Type B pancreatic cell (in vitro differentiated cells): ENCODE results near the gene FAT1. TPM values are rescaled to one million over a fixed set of nuclear protein-coding genes. Genes with fewer than 3 reads are reported as not detected.

Experiments
- DNase-seq: peaks from one replicate; pipeline ENCODE4 v3.0.0; 2021; ENCODE audit warnings: mixed read lengths; ENCODE audit not compliant: unreplicated experiment; ENCODE audit errors: extremely low spot score
- H3K27ac Mint-ChIP-seq: 2 replicates; pipeline ENCODE4 v1.8.0; 2021; ENCODE audit warnings: mild to moderate bottlenecking, mixed read lengths
- H3K27me3 Mint-ChIP-seq: 2 replicates; pipeline ENCODE4 v1.8.0; 2021; ENCODE audit warnings: mixed read lengths
- H3K36me3 Mint-ChIP-seq: 2 replicates; pipeline ENCODE4 v1.8.0; 2021; ENCODE audit warnings: mixed read lengths
- H3K4me1 Mint-ChIP-seq: one replicate; pipeline ENCODE4 v1.8.0; 2021; ENCODE audit warnings: mixed read lengths; ENCODE audit not compliant: unreplicated experiment
- H3K4me3 Mint-ChIP-seq: 2 replicates; pipeline ENCODE4 v1.8.0; 2021; ENCODE audit warnings: mild to moderate bottlenecking, mixed read lengths
- H3K9me3 Mint-ChIP-seq: 2 replicates; pipeline ENCODE4 v1.8.0; 2021; ENCODE audit warnings: mixed read lengths
- total RNA-seq: library from RNA; stranded (reverse); gene quantifications from 2 replicates; pipeline ENCODE4 v1.2.1, GENCODE V29; 2021; ENCODE audit warnings: low replicate concordance
- TF ChIP-seq, protein P1 (sequence below): fragments of 200-600 bp; sonication (generic); conservative IDR thresholded peaks from 2 replicates; pipeline ENCODE4 v1.5.0; 2021; ENCODE audit warnings: antibody characterized with exemption, mild to moderate bottlenecking

Gene FAT1
- total RNA-seq, 1 donor from 2014 or later, result 197 TPM

- Mint-ChIP-seq H3K4me3 (no peak overlapping the region), H3K27me3 (no peaks in the 10 kb centered on the region), H3K36me3 (peaks cover 3% of the 10 kb centered on the region), H3K4me1 (peaks cover 17% of the 10 kb centered on the region), H3K9me3 (no peaks in the 10 kb centered on the region), H3K27ac (no peak overlapping the region)
- DNase-seq, result no peak
- TF ChIP-seq, protein P1, sequence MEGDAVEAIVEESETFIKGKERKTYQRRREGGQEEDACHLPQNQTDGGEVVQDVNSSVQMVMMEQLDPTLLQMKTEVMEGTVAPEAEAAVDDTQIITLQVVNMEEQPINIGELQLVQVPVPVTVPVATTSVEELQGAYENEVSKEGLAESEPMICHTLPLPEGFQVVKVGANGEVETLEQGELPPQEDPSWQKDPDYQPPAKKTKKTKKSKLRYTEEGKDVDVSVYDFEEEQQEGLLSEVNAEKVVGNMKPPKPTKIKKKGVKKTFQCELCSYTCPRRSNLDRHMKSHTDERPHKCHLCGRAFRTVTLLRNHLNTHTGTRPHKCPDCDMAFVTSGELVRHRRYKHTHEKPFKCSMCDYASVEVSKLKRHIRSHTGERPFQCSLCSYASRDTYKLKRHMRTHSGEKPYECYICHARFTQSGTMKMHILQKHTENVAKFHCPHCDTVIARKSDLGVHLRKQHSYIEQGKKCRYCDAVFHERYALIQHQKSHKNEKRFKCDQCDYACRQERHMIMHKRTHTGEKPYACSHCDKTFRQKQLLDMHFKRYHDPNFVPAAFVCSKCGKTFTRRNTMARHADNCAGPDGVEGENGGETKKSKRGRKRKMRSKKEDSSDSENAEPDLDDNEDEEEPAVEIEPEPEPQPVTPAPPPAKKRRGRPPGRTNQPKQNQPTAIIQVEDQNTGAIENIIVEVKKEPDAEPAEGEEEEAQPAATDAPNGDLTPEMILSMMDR, result no peak
Observed at GRCh38 chr4:186767794-186768193, 44.1 kb upstream of the FAT1 start.

GRCh38 chr4:186765673-186766546 lies 42.3 kb upstream of the FAT1 start:
- H3K4me1 Mint-ChIP-seq, result peaks cover 17% of the 10 kb centered on the region
- TF ChIP-seq, protein P1, result no peak

DNA sequence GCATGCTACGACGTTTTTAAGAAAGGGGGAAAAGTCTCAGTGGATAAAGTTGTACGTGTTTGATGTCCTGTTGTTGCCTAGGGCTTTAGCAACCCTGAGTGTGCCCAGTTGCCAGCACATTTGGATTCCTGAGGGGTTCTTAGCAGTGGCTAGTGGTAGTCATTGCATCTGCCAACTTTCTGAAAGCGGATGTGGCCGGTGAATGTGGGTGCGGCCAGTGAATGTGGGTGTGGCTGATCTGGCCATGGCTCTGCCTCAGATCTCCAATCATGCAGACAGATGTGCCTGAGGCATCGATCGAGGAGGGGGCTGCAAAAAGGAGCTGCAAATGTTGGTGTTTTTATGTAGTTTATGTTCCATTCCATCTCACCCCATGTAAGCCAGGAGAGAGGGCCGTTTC lies 41.5 kb upstream of the FAT1 start:
- peaks cover 3% of the 10 kb centered on the region for H3K36me3 Mint-ChIP-seq

More at GRCh38 chr4:186765673-186766546, 42.3 kb upstream of the FAT1 start:
- H3K4me3 Mint-ChIP-seq, result no peak overlapping the region
- H3K36me3 Mint-ChIP-seq, result peaks cover 3% of the 10 kb centered on the region
- no peaks in the 10 kb centered on the region for H3K9me3 Mint-ChIP-seq
- no peaks in the 10 kb centered on the region for H3K27me3 Mint-ChIP-seq
- no peak for DNase-seq
- peak overlapping the region; percentile 59 for H3K27ac Mint-ChIP-seq

GRCh38 chr4:186764457-186764856 lies 40.8 kb upstream of the FAT1 start:
- H3K27me3 Mint-ChIP-seq, result no peaks in the 10 kb centered on the region
- no peaks in the 10 kb centered on the region for H3K9me3 Mint-ChIP-seq
- H3K4me1 Mint-ChIP-seq, result peaks cover 17% of the 10 kb centered on the region
- peaks cover 3% of the 10 kb centered on the region for H3K36me3 Mint-ChIP-seq
- DNase-seq, result no peak
- H3K4me3 Mint-ChIP-seq, result no peak overlapping the region
- H3K27ac Mint-ChIP-seq, result no peak overlapping the region
- TF ChIP-seq, protein P1, result no peak

More for the DNA sequence above, 41.5 kb upstream of the FAT1 start:
- Mint-ChIP-seq H3K9me3 (no peaks in the 10 kb centered on the region), H3K27me3 (no peaks in the 10 kb centered on the region), H3K27ac (peak overlapping the region; percentile 17), H3K4me3 (no peak overlapping the region), H3K4me1 (peaks cover 17% of the 10 kb centered on the region)
- DNase-seq, result no peak
- TF ChIP-seq, protein P1, result no peak

- H3K4me3 Mint-ChIP-seq, result no peak overlapping the region
- peaks cover 3% of the 10 kb centered on the region for H3K36me3 Mint-ChIP-seq
- no peak for DNase-seq
- TF ChIP-seq, protein P1, result no peak
- no peaks in the 10 kb centered on the region for H3K9me3 Mint-ChIP-seq
- no peak overlapping the region for H3K27ac Mint-ChIP-seq
- H3K4me1 Mint-ChIP-seq, result peaks cover 17% of the 10 kb centered on the region
- H3K27me3 Mint-ChIP-seq, result no peaks in the 10 kb centered on the region
Observed at GRCh38 chr4:186762865-186763264, 39.2 kb upstream of the FAT1 start.
